Putamen (tissue), 1 donor: ENCODE data around the gene ACACB.
"Not testable (repeated sequence)": the region's sequence is repeated elsewhere in the genome, so short reads cannot be mapped to it uniquely, and the experiment has no call there.

ENCODE experiments used
- DNase-seq: peaks from one replicate; pipeline ENCODE4 v3.0.0-alpha.2; 2016; ENCODE audit warnings: low spot score

Gene ACACB

GRCh38 chr12:109144224-109144623 is 27.8 kb downstream of the ACACB start:
- DNase-seq: no peak

GRCh38 chr12:109147126-109147525 is 30.7 kb downstream of the ACACB start:
- DNase-seq: not testable (repeated sequence)

- peak; percentile 44 for DNase-seq
Observed at GRCh38 chr12:109147954-109148353, 31.6 kb downstream of the ACACB start.

- no peak for DNase-seq
Observed at GRCh38 chr12:109150124-109150640, 33.8 kb downstream of the ACACB start.

- DNase-seq: no peak
Observed at GRCh38 chr12:109151457-109151856, 35.1 kb downstream of the ACACB start.

- DNase-seq: no peak
Observed at GRCh38 chr12:109153821-109154441, 37.5 kb downstream of the ACACB start.

- peak; percentile 85 for DNase-seq
Observed at GRCh38 chr12:109154451-109155438, 38.4 kb downstream of the ACACB start.

- DNase-seq: no peak
Observed at GRCh38 chr12:109156036-109156435, 39.6 kb downstream of the ACACB start.

- DNase-seq: no peak
Observed at GRCh38 chr12:109156586-109156985, 40.2 kb downstream of the ACACB start.

GRCh38 chr12:109157986-109158385 is 41.6 kb downstream of the ACACB start:
- DNase-seq: no peak

GRCh38 chr12:109160433-109160832 is 44.0 kb downstream of the ACACB start:
- DNase-seq: peak; percentile 22

GRCh38 chr12:109160873-109161272 is 44.5 kb downstream of the ACACB start:
- no peak for DNase-seq

GRCh38 chr12:109162551-109162950 is 46.2 kb downstream of the ACACB start:
- DNase-seq: no peak

GRCh38 chr12:109163167-109163566 is 46.8 kb downstream of the ACACB start:
- no peak for DNase-seq

GRCh38 chr12:109165599-109165998 is 49.2 kb downstream of the ACACB start:
- no peak for DNase-seq

- no peak for DNase-seq
Observed at GRCh38 chr12:109166371-109166770, 50.0 kb downstream of the ACACB start.

GRCh38 chr12:109167781-109168180 is 51.4 kb downstream of the ACACB start:
- no peak for DNase-seq

GRCh38 chr12:109169262-109169661 is 52.9 kb downstream of the ACACB start:
- no peak for DNase-seq

GRCh38 chr12:109169686-109170085 is 53.3 kb downstream of the ACACB start:
- no peak for DNase-seq

GRCh38 chr12:109170324-109170723 is 53.9 kb downstream of the ACACB start:
- DNase-seq: no peak

- DNase-seq: not testable (repeated sequence)
Observed at GRCh38 chr12:109172787-109173186, 56.4 kb downstream of the ACACB start.

GRCh38 chr12:109173443-109174240 is 57.3 kb downstream of the ACACB start:
- no peak for DNase-seq
